ENCODE data around the gene IL11. TPM values are rescaled to one million over a fixed set of nuclear protein-coding genes. Genes with fewer than 3 reads are reported as not detected.

Gene IL11
- total and polyA plus RNA-seq, 2 of the 13 experiments (the other 11 are each of a cell fraction or from before 2014, with no cell fraction given) = 2.5 to 2.9 TPM

DNA sequence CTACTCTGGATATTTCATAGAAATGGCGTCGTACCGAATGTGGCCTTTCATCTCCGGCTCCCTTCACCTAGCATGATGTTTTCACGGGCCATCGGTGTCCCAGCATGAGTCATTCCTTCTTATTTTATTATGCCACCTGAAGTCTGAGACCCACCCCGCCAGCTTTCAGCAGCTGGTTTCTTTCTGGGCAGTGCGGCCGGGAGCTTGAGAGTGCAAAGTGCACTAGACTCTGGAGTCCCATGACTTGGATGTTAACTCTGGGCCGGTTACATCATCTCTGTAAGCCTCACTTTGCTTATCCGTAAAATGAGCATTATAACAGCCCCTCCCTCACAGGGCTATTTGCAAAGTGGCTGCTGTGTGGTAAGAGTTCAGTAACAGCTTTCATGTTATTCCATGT, 36.4 kb downstream of the IL11 start (continued):
- TF ChIP-seq ZNF431 (CRISPR knock-in tag; IDR thresholded peaks at IDR 0.05; ENCODE audit: borderline replicate concordance, low read depth) = 0 out of 2 replicates have a peak, but pooled peaks have one; percentile 31
- TF ChIP-seq, protein P1, sequence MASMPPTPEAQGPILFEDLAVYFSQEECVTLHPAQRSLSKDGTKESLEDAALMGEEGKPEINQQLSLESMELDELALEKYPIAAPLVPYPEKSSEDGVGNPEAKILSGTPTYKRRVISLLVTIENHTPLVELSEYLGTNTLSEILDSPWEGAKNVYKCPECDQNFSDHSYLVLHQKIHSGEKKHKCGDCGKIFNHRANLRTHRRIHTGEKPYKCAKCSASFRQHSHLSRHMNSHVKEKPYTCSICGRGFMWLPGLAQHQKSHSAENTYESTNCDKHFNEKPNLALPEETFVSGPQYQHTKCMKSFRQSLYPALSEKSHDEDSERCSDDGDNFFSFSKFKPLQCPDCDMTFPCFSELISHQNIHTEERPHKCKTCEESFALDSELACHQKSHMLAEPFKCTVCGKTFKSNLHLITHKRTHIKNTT (CRISPR knock-in tag; IDR thresholded peaks at IDR 0.05) = no peak
- no peak for TF ChIP-seq RAD51 (IDR thresholded peaks at IDR 0.05; ENCODE audit: borderline replicate concordance)
- TF ChIP-seq, protein P2, sequence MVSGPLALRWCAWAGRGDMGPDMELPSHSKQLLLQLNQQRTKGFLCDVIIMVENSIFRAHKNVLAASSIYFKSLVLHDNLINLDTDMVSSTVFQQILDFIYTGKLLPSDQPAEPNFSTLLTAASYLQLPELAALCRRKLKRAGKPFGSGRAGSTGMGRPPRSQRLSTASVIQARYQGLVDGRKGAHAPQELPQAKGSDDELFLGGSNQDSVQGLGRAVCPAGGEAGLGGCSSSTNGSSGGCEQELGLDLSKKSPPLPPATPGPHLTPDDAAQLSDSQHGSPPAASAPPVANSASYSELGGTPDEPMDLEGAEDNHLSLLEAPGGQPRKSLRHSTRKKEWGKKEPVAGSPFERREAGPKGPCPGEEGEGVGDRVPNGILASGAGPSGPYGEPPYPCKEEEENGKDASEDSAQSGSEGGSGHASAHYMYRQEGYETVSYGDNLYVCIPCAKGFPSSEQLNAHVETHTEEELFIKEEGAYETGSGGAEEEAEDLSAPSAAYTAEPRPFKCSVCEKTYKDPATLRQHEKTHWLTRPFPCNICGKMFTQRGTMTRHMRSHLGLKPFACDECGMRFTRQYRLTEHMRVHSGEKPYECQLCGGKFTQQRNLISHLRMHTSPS (CRISPR knock-in tag; IDR thresholded peaks at IDR 0.05; ENCODE audit: low read depth) = 0 out of 2 replicates have a peak, but pooled peaks have one; percentile 22
- no peak for TF ChIP-seq GABPB1 (CRISPR knock-in tag; IDR thresholded peaks at IDR 0.05)
- TF ChIP-seq RARA (CRISPR knock-in tag; IDR thresholded peaks at IDR 0.05) = peak; percentile 57; the same call in 1 of the 2 replicates
- no peak for TF ChIP-seq RFXANK (CRISPR knock-in tag; IDR thresholded peaks at IDR 0.05)
- TF ChIP-seq KAT2B (IDR thresholded peaks at IDR 0.05; ENCODE audit: borderline replicate concordance, low read depth, low read length) = no peak
- TF ChIP-seq RXRB (CRISPR knock-in tag; IDR thresholded peaks at IDR 0.05; ENCODE audit: borderline replicate concordance) = peak; percentile 80
- TF ChIP-seq ZNF570 (CRISPR knock-in tag; IDR thresholded peaks at IDR 0.05; ENCODE audit: borderline replicate concordance) = no peak
- TF ChIP-seq ZNF816 (CRISPR knock-in tag; IDR thresholded peaks at IDR 0.05; ENCODE audit: borderline replicate concordance) = peak; percentile 59; the same call in 1 of the 2 replicates
- TF ChIP-seq SPEN (CRISPR knock-in tag; IDR thresholded peaks at IDR 0.05; ENCODE audit: low read depth) = peak; percentile 62
- peak; percentile 28; the same call in 1 of the 2 replicates for TF ChIP-seq FOXO1 (CRISPR knock-in tag; IDR thresholded peaks at IDR 0.05)
- 0 out of 2 replicates have a peak, but pooled peaks have one; percentile 18 for TF ChIP-seq TBX3 (IDR thresholded peaks at IDR 0.05; ENCODE audit: borderline replicate concordance)
- TF ChIP-seq ZNF121 (CRISPR knock-in tag; IDR thresholded peaks at IDR 0.05) = peak; percentile 42; the same call in 1 of the 2 replicates
- peak; percentile 47; the same call in 1 of the 2 replicates for TF ChIP-seq ZNF3 (CRISPR knock-in tag; IDR thresholded peaks at IDR 0.05)
- peak; percentile 77; the same call in 1 of the 2 replicates for TF ChIP-seq MIER3 (CRISPR knock-in tag; IDR thresholded peaks at IDR 0.05; ENCODE audit: borderline replicate concordance)
- TF ChIP-seq PCBP1 (IDR thresholded peaks at IDR 0.05; ENCODE audit: borderline replicate concordance, low read depth, low read length) = no peak
- peak; percentile 90 for TF ChIP-seq ZMYM3 (CRISPR knock-in tag; IDR thresholded peaks at IDR 0.05)
- TF ChIP-seq, protein P3, sequence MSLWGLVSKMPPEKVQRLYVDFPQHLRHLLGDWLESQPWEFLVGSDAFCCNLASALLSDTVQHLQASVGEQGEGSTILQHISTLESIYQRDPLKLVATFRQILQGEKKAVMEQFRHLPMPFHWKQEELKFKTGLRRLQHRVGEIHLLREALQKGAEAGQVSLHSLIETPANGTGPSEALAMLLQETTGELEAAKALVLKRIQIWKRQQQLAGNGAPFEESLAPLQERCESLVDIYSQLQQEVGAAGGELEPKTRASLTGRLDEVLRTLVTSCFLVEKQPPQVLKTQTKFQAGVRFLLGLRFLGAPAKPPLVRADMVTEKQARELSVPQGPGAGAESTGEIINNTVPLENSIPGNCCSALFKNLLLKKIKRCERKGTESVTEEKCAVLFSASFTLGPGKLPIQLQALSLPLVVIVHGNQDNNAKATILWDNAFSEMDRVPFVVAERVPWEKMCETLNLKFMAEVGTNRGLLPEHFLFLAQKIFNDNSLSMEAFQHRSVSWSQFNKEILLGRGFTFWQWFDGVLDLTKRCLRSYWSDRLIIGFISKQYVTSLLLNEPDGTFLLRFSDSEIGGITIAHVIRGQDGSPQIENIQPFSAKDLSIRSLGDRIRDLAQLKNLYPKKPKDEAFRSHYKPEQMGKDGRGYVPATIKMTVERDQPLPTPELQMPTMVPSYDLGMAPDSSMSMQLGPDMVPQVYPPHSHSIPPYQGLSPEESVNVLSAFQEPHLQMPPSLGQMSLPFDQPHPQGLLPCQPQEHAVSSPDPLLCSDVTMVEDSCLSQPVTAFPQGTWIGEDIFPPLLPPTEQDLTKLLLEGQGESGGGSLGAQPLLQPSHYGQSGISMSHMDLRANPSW (CRISPR knock-in tag; IDR thresholded peaks at IDR 0.05; ENCODE audit: borderline replicate concordance) = 0 out of 2 replicates have a peak, but pooled peaks have one; percentile 48
- TF ChIP-seq, protein P4, sequence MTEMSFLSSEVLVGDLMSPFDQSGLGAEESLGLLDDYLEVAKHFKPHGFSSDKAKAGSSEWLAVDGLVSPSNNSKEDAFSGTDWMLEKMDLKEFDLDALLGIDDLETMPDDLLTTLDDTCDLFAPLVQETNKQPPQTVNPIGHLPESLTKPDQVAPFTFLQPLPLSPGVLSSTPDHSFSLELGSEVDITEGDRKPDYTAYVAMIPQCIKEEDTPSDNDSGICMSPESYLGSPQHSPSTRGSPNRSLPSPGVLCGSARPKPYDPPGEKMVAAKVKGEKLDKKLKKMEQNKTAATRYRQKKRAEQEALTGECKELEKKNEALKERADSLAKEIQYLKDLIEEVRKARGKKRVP (CRISPR knock-in tag; IDR thresholded peaks at IDR 0.05) = peak in 1 of 2 experiments; percentile 96; a peak in 2 of 4 replicates
- TF ChIP-seq ZNF629 (CRISPR knock-in tag; conservative IDR thresholded peaks at IDR 0.05) = peak; percentile 98
